ENCODE results near the gene TSC22D2.

The TSC22D2 gene

GRCh38 chr3:150433347-150433746 lies 25.2 kb downstream of the TSC22D2 start:
- TF ChIP-seq CTCF (conservative IDR thresholded peaks at IDR 0.05; ENCODE audit: low read length) = no peak
- DNase-seq (ENCODE audit: low read depth) = no peak
- no peak overlapping the region for H3K4me3 ChIP-seq (ENCODE audit: low read length)

GRCh38 chr3:150434234-150434633 lies 26.1 kb downstream of the TSC22D2 start:
- no peak for DNase-seq (ENCODE audit: low read depth)
- TF ChIP-seq CTCF (conservative IDR thresholded peaks at IDR 0.05; ENCODE audit: low read length) = no peak
- no peak overlapping the region for H3K4me3 ChIP-seq (ENCODE audit: low read length)

- no peak overlapping the region for H3K4me3 ChIP-seq (ENCODE audit: low read length)
- TF ChIP-seq CTCF (conservative IDR thresholded peaks at IDR 0.05; ENCODE audit: low read length) = no peak
- DNase-seq (ENCODE audit: low read depth) = no peak
Observed at GRCh38 chr3:150436161-150436560, 28.1 kb downstream of the TSC22D2 start.

DNA sequence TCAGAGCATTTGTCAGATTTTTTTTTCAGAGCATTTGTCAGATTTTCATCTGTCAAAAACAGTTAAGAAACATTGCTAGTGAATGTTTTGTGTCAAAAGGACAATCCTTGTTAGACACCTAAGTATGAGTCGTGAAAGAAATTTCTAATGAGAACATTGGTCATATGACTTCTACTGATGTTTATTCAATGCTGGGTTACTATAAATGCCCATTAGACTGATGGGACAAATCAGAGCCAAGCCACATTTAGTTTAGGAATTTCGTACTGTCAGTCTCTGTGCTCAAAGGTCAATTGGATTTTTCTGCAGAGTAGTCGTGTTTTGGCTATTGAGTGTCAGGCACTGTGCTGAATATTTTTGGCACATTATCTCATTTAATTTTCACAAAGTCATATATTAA lies 31.6 kb downstream of the TSC22D2 start:
- TF ChIP-seq CTCF (conservative IDR thresholded peaks at IDR 0.05; ENCODE audit: low read length) = no peak
- DNase-seq (ENCODE audit: low read depth) = peak; percentile 37
- H3K4me3 ChIP-seq (ENCODE audit: low read length) = no peak overlapping the region

DNA sequence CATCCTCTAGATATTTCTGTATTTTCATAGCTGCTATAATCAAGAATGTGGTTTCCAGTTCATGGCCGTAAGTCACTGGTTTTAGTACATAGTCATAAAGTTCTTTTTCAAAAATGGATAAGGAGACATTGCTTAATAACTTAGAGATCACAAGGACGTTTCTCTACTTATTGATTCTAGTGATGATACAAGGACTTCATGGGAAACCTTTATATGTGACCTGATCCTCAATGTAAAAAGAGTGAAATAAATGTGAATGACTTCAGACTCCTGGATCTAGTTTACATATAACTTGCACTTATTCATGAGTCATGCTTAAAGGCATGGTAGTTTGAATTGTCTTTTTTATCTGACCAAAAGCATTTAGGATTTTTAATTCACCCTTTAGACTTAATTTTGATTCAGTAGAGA lies 35.2 kb downstream of the TSC22D2 start:
- no peak overlapping the region for H3K4me3 ChIP-seq (ENCODE audit: low read length)
- no peak for DNase-seq (ENCODE audit: low read depth)
- TF ChIP-seq CTCF (conservative IDR thresholded peaks at IDR 0.05; ENCODE audit: low read length) = no peak

DNA sequence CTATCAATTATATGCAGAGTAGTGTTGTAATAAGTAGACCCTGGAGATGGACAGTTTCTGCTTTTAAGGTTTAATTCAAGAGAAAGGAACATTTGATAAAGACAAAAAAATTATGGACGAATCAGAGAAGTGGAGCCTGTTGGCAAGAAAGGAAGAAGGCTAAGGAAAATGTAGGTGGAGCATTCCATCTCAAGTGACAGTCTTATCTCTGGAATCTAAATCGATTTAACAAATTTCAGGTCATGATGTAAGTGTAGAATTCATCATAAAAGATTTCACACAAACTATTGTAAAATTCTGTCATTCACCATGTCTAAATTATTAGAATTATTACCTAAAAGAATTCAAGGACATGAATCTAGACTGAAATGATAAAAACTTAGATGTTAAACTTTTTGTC lies 36.3 kb downstream of the TSC22D2 start:
- no peak overlapping the region for H3K4me3 ChIP-seq (ENCODE audit: low read length)
- TF ChIP-seq CTCF (conservative IDR thresholded peaks at IDR 0.05; ENCODE audit: low read length) = no peak

DNA sequence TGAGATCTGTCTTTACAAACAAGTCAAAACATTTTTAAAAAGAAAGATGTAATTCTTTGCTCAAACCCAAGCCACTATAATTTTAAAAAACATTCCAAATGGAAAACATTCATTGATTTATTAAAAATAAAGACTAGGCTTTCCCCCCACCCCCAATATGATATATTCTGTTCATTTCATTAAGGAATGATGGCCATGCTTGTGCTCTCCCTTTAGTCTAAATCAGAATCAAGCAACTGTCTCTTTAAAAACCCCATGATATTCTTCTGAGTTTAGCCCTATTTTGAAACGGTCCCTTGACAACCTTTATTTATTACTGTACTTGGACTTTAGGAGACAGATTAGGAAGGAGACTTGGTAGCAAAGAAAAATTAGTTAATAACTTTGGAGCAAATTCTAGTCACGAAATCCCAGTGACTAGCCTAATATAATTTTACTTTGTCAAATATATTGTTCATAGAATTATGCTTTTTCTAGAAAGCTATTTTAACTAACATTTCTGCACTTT lies 38.4 kb downstream of the TSC22D2 start:
- H3K4me3 ChIP-seq (ENCODE audit: low read length) = no peak overlapping the region

More for the DNA sequence above, 36.3 kb downstream of the TSC22D2 start:
- DNase-seq (ENCODE audit: low read depth) = no peak

More for the DNA sequence above, 38.4 kb downstream of the TSC22D2 start:
- DNase-seq (ENCODE audit: low read depth) = no peak
- TF ChIP-seq CTCF (conservative IDR thresholded peaks at IDR 0.05; ENCODE audit: low read length) = no peak
